Stimulated activated CD4-positive, alpha-beta T cell treated with anti-CD3 and anti-CD28 coated beads, Interleukin-15, amount 100 ng/mL, for 24 hours (primary cell): ENCODE measurements around the gene DDR1.
"Not testable (repeated sequence)": the region's sequence is repeated elsewhere in the genome, so short reads cannot be mapped to it uniquely, and the experiment has no call there.

Experiments used
- DNase-seq: peaks from one replicate; pipeline ENCODE4 v3.0.0-alpha.2; 2020

The DDR1 gene

GRCh38 chr6:30894935-30895334 lies 10.6 kb downstream of the DDR1 start:
- no peak for DNase-seq

GRCh38 chr6:30895343-30895742 lies 11.0 kb downstream of the DDR1 start:
- DNase-seq = no peak

- DNase-seq = no peak
Observed at GRCh38 chr6:30896541-30896940, 12.2 kb downstream of the DDR1 start.

GRCh38 chr6:30897882-30898281 lies 13.6 kb downstream of the DDR1 start:
- no peak for DNase-seq

GRCh38 chr6:30898750-30899360 lies 14.5 kb downstream of the DDR1 start:
- no peak for DNase-seq

GRCh38 chr6:30900863-30901417 lies 16.6 kb downstream of the DDR1 start:
- DNase-seq = no peak

GRCh38 chr6:30901436-30901835 lies 17.1 kb downstream of the DDR1 start:
- no peak for DNase-seq

- not testable (repeated sequence) for DNase-seq
Observed at GRCh38 chr6:30902196-30902595, 17.9 kb downstream of the DDR1 start.

GRCh38 chr6:30902709-30903108 lies 18.4 kb downstream of the DDR1 start:
- DNase-seq = no peak

- no peak for DNase-seq
Observed at GRCh38 chr6:30903236-30903635, 18.9 kb downstream of the DDR1 start.

- not testable (repeated sequence) for DNase-seq
Observed at GRCh38 chr6:30907290-30907757, 23.0 kb downstream of the DDR1 start.

GRCh38 chr6:30907758-30908591 lies 23.7 kb downstream of the DDR1 start, which contains the start of gene GTF2H4:
TSS of gene GTF2H4 (plus strand) at chr6:30908207.
- DNase-seq = peak; percentile 97

GRCh38 chr6:30908700-30909099 lies 24.4 kb downstream of the DDR1 start:
- no peak for DNase-seq

- not testable (repeated sequence) for DNase-seq
Observed at GRCh38 chr6:30910473-30910872, 26.2 kb downstream of the DDR1 start.

- no peak for DNase-seq
Observed at GRCh38 chr6:30912746-30913520, 28.6 kb downstream of the DDR1 start.

- DNase-seq = no peak
Observed at GRCh38 chr6:30913721-30914075, 29.4 kb downstream of the DDR1 start.

GRCh38 chr6:30914076-30914853 lies 29.9 kb downstream of the DDR1 start, which contains the start of gene VARS2:
TSS of gene VARS2 (plus strand) at chr6:30914238. CDS start at chr6:30914837, 599 bp downstream.
- peak; percentile 88 for DNase-seq

- peak; percentile 34 for DNase-seq
Observed at GRCh38 chr6:30914854-30915590, 30.7 kb downstream of the DDR1 start.

- peak; percentile 16 for DNase-seq
Observed at GRCh38 chr6:30915591-30915946, 31.2 kb downstream of the DDR1 start.

- DNase-seq = no peak
Observed at GRCh38 chr6:30917041-30917440, 32.7 kb downstream of the DDR1 start.

GRCh38 chr6:30917487-30917886 lies 33.2 kb downstream of the DDR1 start:
- no peak for DNase-seq

GRCh38 chr6:30918670-30919069 lies 34.4 kb downstream of the DDR1 start:
- DNase-seq = no peak
